GM06990 (cell line): Measurements from ENCODE around the gene SORL1.

Experiments
- DNase-seq: peaks from one replicate; pipeline ENCODE4 v3.0.0-alpha.2; 2011; ENCODE audit not compliant: insufficient read length; ENCODE audit errors: extremely low read depth
- H3K27me3 ChIP-seq: replicated peaks from 2 replicates; pipeline ENCODE4 v1.6.0; 2011; ENCODE audit warnings: low read length; ENCODE audit not compliant: control insufficient read depth, insufficient read depth
- H3K36me3 ChIP-seq: 2 replicates; pipeline ENCODE4 v1.5.1; 2011; ENCODE audit warnings: low read length; ENCODE audit not compliant: control insufficient read depth, insufficient read depth
- H3K4me3 ChIP-seq: replicated peaks from 2 replicates; pipeline ENCODE4 v1.5.1; 2011; ENCODE audit warnings: low read depth, mild to moderate bottlenecking, control low read depth, low read length
- TF ChIP-seq, protein P1 (sequence below): IDR thresholded peaks from 2 replicates; pipeline ENCODE4 v1.5.1; 2011; ENCODE audit warnings: low read length, control low read depth, mild to moderate bottlenecking, inconsistent platforms; ENCODE audit not compliant: insufficient read depth, poor library complexity, severe bottlenecking

The SORL1 gene

DNA sequence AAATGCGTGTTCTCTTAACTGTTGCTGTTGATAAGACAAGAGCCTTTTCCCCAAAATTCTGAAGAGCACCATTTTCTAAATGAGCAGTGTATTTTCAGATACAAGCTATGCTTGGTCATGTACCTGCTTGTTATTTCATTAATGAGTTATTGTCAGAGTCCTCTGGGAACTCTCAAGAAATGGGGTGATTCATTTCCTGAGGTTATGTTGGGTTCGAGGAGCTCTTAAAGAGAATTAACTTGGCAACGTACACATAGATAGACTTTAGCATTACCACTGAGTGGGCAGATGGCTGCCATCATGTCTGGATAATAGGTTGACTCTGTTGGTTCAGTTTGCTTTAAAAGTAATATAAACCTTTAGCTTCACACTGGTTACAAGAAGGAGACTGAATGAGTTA, 88.5 kb downstream of the SORL1 start:
- DNase-seq: no peak
- no peak overlapping the region for H3K4me3 ChIP-seq
- TF ChIP-seq, protein P1, sequence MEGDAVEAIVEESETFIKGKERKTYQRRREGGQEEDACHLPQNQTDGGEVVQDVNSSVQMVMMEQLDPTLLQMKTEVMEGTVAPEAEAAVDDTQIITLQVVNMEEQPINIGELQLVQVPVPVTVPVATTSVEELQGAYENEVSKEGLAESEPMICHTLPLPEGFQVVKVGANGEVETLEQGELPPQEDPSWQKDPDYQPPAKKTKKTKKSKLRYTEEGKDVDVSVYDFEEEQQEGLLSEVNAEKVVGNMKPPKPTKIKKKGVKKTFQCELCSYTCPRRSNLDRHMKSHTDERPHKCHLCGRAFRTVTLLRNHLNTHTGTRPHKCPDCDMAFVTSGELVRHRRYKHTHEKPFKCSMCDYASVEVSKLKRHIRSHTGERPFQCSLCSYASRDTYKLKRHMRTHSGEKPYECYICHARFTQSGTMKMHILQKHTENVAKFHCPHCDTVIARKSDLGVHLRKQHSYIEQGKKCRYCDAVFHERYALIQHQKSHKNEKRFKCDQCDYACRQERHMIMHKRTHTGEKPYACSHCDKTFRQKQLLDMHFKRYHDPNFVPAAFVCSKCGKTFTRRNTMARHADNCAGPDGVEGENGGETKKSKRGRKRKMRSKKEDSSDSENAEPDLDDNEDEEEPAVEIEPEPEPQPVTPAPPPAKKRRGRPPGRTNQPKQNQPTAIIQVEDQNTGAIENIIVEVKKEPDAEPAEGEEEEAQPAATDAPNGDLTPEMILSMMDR: no peak
- H3K36me3 ChIP-seq: peaks cover 18% of the 10 kb centered on the region
- no peaks in the 10 kb centered on the region for H3K27me3 ChIP-seq

DNA sequence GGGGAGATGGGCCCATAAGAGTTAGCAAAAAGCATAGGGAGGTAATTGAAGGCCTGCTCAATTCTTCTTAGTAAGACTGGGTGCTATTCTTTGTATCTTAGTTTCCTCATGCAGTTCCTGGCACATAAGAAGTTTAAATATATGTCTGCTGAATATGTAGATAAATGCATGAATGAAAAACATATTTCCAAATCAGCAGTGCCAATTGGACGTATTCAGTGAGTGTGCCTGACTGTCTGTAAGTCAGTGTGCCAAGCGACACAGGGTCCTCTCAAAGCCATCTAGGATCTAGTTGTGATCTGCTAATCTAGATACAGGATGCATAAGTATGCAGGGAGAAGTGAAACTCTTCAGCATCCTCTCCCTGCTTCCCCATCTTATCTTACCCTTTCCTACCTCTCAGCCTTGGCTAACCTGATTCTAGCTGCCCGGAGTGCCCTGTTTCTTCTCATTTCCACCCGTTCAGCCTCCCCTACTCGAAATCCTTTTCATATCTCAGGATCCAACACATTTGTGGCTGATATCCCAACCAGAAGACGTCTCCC, 91.8 kb downstream of the SORL1 start:
- Histone ChIP-seq H3K4me3 (no peak overlapping the region), H3K36me3 (peaks cover 27% of the 10 kb centered on the region), H3K27me3 (no peaks in the 10 kb centered on the region)
- DNase-seq: no peak
- TF ChIP-seq, protein P1: no peak

GRCh38 chr11:121544956-121545355, 92.8 kb downstream of the SORL1 start:
- Histone ChIP-seq H3K27me3 (no peaks in the 10 kb centered on the region), H3K4me3 (no peak overlapping the region), H3K36me3 (peaks cover 27% of the 10 kb centered on the region)
- DNase-seq: no peak
- TF ChIP-seq, protein P1: no peak

DNA sequence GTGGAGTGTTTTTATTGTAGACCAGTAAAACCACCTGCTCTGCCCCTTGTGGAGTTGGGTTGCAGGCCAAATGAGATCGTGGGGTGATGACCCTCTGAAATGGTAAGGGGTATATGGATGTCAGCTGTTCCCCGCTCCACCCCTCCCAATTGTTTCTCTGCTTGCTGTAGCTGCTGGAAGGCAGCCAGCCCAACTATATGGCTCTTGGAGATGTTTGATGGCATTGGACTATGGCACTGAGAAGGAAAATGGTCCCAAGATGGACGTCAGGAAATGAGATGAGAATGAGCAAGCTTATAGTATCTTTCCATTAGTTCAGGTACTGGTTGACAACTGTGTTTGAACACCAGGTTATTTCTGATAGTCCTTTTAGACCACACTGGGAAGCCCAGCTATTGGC, 95.5 kb downstream of the SORL1 start:
- H3K36me3 ChIP-seq: peaks cover 26% of the 10 kb centered on the region
- no peak for DNase-seq
- TF ChIP-seq, protein P1: no peak

DNA sequence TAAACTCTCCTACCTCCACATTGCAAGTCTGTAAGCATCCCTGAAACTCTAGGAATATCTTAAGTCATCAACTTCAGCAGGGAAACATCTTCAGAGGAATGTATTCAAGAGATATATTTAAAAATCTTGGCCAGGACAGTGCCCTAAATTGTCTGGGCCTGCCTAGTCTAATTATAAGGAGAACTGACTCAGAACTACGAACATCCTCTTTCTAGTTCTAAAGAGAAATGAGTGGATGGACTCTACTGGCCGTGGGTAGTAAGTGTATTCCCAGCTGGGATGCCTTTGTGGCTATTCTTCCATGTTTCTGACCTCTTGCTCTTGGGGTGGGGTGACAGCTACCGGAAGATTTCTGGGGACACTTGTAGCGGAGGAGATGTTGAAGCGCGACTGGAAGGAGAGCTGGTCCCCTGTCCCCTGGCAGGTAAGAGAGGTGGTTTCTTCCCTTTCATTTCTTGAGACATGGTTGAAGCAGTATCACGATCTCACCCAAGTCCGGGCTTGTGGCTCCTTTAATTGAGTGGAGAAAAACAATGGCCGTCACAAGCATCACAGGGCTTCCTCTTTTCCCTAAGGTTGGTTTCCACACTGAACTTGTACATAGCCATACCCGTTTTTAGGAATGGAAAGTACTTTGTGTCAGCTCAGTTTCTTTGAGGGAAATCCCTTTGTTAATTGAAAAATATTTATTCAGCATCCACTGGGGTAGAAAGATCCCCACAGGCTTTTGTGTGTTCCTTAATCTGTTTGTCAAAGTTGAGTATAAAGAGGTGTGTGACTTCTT, 98.3 kb downstream of the SORL1 start:
- TF ChIP-seq, protein P1: no peak
- Histone ChIP-seq H3K36me3 (peaks cover 12% of the 10 kb centered on the region), H3K4me3 (no peak overlapping the region), H3K27me3 (no peaks in the 10 kb centered on the region)
- no peak for DNase-seq

More for the DNA sequence above, 95.5 kb downstream of the SORL1 start:
- Histone ChIP-seq H3K27me3 (no peaks in the 10 kb centered on the region), H3K4me3 (no peak overlapping the region)
